GM21723 (cell line): ENCODE data around the gene PAQR5.
"Not testable (repeated sequence)": the region's sequence is repeated elsewhere in the genome, so short reads cannot be mapped to it uniquely, and the experiment has no call there.

Experiments used
- ATAC-seq: cut with Tn5 transposase; IDR thresholded peaks from one replicate; pipeline ENCODE4 v1.9.1; 2021; ENCODE audit warnings: mild to moderate bottlenecking, moderate library complexity; ENCODE audit not compliant: unreplicated experiment

The PAQR5 gene, protein sequence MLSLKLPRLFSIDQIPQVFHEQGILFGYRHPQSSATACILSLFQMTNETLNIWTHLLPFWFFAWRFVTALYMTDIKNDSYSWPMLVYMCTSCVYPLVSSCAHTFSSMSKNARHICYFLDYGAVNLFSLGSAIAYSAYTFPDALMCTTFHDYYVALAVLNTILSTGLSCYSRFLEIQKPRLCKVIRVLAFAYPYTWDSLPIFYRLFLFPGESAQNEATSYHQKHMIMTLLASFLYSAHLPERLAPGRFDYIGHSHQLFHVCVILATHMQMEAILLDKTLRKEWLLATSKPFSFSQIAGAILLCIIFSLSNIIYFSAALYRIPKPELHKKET

DNA sequence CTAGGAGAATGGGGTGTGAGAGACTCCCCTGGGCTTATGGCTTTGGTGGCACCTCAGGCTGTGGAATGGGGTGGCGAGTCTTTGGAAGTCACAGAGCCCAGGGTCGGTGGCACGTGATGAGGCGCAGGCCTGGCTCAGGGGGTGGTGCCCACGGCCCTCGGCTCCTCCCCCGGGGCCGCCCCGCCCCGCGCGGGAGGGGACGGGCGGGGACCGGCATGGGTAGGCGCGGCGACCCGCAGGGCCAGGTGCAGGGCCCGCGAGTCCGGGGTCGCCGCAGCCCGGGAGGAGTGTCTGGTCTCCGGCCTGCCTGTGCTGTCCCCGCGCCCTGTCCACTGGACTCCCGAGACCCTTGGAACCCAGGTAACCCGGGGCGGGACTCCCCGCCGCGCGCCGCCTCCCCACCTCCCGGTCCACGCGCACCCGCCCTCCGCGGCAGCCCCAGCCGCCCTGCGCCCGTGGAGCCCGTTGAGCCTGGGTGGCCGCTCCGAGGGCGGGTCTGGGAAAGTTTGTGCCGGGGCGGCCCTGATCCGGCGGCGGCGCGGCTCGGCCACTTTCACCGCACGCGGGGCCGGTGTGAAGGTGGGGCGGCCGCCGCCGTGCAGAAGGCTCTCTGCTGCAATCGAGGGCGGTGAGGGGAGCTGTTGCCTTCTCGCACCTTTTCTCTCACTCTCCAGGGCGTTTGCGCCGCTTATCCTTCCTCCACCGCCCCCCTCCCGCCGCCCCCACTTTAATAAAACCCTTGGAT, at the start of gene PAQR5:
PAQR5 (plus strand) TSS at position 216 of the 745 bp plus-strand sequence. CDS start 61,169 bp downstream, outside the sequence.
- ATAC-seq, result no peak

DNA sequence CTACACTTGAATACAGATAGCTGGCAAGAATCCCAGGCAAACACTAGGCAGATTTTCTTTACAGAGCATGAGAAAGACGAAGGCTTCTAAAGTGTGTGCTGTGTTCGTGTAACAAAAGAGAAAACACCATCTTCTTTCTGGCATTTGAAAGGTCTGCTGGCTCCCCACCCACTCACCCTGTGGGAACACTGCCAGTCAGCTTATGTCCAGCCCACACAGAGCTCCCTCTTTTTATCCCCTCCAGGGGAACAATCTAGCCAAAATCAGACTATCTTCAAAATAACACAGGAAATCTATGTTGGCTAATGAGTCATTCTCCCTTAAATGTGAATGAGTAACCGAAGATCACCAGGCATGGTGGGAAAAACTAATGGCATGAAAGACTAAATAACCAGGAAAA, 45.6 kb upstream of the PAQR5 start:
- ATAC-seq, result no peak

DNA sequence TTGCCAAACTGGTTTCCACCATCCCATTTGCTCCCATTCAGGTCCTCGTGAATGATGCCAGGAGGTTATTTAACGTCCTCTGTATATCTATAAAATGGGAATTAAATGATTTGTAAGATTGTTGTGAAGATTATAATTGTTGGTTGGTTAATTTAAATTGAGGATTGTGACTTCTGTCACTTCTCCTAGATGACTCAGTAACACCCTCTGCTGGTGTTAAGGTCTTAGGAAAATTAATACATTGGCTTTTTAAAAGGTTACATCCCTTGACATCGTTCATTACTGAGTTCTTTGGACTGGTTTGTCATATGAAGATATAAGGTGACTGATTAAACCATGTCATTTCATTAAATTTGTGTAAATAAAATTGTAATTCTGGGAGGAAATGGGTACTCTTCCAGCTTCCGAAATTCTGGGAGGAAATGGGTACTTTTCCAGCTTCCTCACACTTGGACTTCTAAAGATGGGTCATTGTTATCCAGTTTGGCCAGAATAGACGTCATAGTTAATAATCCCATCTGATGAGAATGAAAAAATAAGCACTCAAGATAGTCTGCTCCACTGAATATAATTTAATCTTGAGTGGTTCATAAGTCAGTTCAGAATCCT, 33.3 kb upstream of the PAQR5 start:
- no peak for ATAC-seq

DNA sequence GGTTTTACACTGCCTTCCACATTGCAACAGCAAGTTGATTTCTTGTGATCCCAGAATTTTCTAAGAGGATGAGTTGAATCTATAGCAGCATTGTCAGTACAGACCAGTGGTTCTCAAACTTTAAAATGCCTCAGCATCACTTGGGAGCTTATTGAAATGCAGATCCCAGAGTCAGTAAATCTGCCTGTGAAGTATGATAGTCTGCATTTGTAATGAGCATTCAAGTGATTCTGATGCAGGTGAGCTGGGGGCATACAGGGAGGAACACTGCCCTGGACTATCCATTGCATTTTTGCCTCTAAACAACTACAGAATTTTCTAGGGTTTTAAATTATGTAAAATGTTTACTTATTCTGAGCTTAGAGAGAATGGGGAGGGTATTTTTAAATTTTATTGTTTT, 27.5 kb upstream of the PAQR5 start:
- no peak for ATAC-seq

DNA sequence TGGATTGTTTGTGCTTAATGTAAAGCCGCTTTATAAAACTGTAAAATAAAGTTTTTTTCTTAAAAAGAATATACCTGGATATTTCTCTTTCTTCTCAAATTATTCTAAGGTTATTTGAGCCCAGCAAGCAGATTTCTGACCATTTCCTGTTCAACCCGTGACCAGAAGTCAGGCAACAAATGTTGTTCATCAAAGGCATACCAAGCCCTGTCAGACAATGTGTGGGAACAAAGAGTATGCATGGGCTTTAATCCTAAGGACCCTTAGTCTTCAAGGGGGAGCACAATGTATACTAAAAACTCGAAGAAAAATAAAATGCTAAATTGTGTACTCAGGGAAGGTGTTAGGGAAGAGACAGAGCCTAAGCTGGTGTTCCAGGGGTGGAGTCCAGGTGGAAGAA, 26.6 kb upstream of the PAQR5 start:
- ATAC-seq, result no peak

DNA sequence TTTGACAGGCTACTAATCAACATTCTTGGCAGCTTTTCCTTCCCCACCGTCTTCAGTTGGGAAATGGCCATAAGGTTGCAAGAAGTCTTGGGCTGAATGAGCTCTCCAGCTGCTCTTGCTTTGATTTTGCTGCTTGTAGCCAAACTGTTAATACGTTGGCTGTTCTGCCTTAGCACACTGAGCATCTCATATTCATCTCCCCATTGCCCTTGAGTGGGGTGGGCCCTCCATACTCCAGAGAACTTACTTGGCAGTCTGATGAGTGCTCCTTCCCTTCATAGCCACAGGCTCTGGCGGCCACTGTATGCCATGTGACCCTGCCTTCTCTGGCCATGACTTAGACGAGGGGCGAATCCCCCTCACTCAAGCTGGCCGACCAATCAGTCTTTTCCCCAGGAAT, 25.8 kb upstream of the PAQR5 start:
- no peak for ATAC-seq

DNA sequence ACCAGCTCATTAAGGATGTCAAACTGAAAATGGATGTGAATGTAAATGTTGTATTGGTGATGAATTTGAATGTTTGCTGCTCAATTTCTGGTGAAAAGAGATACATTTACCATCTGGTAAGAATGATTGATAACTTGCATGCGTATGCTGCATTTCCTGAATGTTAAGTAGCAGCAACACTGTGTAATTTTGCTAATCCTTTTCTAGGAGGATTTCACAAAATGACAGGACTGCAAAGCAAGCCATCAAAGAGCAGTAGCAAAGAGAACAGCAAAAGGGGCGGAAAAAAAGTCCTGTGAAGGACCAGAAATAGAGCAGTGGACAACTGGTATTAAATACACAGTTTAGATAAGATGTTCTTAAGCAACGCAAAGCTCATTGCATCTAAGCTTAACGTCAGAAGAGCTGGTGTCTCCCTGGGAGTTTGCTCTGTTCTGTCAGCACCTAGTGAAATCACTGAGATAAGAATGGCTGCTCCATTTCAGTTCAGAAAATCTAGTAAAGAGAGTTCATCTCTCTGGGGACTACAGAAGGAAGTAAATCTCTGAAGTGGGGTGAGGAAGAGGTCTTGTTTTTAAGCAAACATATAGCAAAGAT, 23.5 kb upstream of the PAQR5 start:
- no peak for ATAC-seq

DNA sequence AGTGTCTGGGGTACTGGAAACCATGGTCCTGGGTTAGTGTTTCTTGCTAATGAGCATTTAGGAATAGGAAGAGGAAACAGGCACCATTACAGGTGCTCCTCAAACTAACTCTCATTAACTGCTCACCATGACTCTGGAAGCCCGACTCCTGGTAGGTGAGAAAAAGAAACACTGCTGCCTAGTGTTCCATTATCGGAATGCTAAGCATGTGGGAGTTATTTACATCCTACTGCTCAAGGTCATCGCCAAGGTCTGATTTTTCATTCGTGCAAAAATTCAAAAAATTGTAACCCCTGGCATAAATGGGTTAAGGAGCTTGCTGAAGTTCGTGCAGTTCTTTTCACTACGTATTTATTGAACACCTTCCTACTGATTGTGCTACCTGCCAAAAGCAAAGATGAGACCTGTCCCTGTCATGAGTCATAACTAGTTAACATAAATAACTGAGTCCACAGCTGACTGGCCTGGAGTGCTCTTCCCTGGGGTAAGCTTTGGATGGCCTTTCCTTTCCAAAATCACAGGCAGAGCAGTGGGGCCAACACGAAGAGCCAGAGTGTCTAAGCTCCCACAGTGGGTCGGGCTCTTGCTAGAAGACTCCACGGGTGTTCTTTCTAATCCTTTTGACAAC, 22.7 kb upstream of the PAQR5 start:
- no peak for ATAC-seq

DNA sequence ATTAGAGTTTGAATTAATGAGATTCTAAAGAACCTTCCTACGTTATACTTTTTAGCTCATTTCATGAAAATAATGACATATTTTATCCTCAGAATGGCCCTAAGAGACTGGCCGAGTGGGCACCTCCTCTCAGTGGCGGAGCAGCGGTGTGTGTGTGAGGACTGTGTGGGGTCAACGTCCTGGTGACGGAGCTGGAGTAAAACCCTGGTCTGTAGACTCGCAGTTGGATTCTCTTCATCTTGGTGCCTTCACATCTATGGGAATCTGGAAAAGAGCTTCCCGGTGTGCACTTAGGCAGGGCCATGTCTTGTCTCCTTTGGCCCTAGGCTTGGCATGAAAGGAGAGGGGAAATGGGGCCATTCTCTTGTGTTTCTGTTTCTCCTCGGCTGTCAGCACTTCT, 21.4 kb upstream of the PAQR5 start:
- no peak for ATAC-seq

DNA sequence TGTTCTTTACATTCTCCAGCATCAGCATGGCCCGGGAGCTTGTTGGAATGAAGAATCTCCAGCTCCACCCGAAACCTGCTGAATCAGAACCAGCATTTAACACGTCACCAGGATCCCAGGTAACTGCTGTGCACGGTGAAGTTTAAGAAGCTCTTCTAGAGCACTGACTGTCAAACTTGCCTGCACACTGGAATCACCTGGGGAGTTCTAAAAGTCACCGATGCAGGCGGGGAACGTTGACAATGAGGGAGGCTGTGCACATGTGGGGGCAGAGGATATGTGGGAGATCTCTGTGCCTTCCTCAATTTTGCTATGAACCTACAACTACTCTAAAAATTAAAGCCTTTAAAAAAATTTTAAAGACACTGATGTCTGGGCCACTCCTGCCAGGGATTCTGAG, 19.1 kb upstream of the PAQR5 start:
- no peak for ATAC-seq

DNA sequence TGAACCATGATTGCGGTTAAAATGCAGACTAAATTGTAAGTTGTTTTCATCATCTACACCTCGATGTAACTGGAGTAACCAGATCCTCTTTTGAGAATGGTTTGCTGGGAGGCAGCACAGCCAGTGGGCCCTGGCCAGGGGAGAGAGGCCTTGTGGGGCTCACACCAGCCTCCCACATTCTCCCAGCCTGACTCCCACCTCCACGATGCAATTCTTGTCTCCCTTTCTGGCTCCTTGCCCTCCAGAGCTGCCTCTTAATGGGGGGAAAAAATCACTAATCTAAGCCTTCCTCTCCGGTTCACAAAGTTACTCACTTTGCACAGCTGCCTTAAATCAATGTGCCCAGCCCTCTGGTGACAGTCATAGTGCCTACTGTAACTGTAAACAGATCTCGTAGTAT, 17.9 kb upstream of the PAQR5 start:
- ATAC-seq, result no peak

DNA sequence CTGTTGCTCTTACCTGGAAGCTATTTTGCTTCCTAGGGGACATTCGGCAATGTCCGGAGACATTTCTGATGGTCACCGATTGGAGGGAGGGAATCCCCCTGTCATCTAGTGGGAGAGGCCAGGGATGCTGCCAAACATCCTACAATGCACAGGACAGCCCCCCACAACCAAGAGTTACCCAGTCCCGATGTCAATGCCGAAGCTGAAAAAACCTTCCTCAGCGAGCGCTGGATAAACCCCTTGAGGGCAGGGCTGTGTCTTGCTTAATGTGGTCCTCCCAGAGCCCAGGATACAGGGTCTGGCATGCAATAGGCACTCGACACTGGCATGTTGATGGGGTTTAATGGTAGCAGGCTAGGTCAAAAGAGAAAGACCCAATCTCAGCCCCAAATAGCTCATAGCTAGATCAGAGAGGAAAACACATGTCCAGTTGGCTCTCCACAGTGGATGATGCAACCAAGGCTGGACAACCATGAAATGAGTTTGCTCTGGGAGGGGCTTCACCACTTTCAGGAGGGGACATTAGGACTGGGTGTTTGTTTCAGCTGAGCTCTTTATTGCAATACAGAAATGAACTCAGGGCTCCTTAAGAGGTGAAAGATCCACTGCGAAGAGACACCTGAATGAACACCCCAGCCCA, 16.5 kb upstream of the PAQR5 start:
- ATAC-seq, result no peak

DNA sequence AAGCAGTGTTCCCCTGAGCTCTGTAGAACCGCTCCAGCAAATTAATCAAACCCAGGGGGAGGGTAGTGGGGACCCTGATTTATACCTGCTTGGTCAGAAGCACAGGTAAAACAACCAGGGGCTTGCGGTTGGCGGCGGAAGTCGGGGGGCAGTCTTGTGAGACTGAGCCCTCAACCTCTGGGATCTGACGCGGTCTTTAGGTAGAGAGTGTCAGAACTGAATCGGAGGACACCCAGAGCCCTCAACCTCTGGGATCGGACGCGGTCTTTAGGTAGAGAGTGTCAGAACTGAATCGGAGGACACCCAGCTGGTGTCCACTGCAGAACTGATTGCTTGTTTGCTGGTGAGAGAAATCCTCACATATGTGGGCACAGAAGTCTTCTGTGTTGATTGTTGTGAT, 12.9 kb upstream of the PAQR5 start:
- ATAC-seq, result no peak

DNA sequence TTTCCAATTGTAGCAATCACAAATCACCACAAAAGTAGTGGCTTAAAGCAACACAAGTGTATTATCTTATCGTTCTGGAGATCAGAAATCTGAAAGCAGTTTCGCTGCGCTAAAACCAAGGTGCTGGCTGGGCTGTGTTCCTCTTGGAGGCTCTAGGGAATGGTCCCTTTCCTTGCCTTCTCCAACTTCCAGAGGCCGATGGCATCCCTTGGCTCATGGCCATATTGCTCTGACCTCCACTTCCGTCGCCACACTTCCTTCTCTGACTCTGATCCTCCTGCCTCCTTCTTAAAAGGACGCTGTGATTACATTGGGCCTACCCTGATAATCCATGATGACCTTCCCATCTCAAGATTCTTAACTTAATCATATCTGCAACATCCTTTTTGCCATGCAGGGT, 10.7 kb upstream of the PAQR5 start:
- ATAC-seq, result no peak

DNA sequence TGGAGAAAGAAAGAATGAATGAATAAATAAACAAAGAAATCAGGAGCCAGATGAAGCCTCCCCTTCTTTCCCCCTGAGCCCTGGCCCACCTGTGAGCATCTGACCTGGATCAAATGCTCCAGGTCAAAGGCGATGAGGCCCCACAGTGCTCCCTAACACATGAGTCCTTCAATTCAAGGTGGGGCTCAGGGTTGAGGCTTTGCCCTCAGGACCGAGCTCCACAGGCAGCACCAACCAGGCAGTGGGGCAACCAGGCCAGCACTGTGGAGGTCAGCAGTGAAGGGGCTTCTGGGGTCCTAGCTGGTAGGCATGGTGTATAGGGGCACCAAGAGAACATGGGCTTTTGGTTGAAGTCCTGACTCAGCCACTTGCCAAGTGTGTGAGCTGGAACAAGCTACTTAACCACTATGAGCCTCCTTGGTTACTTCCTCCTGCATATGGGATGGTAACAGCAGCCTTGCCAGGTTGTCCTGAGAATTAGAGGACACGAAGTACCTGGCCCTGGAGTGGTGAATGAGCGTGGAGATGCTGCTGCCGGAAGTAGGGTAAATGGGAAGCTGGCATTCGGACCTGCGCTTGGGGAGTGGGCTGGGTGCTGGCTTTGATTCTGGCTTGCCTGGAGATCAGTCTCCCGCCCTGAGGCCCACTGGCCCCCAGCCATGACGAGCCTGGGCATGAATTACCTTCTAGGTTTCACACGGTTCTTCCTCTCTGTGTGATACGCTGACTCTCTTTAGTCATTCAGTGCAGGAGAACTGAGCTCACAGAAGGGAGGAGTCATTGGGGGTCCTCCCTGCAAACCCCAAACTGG, 10.0 kb upstream of the PAQR5 start:
- no peak for ATAC-seq

DNA sequence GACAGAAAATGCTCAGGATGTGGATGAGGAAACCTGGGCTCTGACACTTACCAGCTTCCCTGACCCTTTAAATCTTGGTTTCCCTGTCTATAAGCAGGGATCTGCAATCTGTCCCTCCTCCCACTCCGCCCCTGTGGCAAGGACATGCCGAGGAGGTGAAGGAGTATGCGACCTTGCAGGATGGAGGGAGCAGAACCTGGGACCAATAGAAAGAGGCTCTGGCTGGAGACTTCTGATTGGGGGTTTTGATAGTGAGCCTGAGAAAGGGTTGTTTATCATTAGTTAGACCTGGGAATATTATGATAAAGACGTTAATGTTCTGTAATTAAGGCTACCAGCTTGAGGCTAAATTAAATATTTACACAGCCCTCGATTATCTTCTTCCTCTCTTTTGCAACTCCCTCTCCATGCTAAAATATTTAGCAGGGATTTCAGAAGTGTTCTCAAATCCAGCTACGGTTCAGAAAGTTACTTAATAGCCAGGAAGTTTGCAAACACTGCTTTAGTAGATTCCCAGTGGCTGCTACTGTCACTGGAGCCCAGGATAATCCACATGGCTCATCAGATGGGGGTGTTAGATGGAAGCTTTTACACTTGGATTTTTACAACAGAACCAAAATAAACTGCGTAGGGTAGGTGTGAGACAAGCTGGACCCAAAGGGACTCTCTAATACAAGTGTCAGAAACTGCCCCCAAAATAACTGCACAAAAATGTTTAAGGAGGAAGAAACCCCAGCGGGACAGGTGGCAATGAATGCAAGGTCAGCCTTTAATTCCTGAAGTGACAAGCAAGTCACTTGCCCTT, 9.2 kb upstream of the PAQR5 start:
- no peak for ATAC-seq

DNA sequence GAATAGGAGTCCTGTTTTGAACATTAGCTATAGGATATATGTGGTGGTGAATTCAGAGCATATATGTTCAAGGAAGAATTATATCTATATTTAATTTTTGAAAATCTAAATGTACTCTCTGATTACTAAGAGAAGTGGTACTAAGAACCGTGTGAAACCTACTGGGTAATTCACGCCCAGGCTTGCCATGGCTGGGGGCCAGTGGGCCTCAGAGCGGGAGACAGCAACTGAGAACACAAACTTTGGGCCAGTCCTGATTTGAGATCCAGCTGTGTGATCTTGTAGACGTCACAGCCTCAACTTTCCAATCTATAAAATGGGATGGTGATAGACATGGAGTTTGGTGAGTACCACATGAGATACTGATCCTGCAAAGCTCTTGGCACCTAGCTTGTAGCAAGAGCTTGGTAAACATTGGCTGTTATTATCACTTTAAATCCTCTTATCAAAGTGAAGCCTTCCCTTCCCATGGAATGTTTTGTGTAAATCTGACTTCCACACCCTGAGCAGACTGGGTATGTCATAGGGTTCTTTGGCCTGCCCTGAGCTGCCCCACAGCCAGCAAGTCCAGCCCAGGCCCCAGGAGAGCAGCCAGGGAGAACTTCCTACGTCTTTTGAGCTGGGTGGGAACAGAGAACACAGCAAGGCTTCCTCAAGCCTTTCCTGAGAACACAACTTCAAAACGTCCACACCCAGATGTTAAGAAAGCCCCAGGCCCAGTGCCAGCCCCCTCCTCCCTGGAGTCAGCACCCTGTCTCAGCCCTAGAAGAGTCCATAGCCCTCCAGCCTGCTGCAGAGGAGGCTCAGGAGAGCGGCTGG, 8.2 kb upstream of the PAQR5 start:
- ATAC-seq, result no peak

DNA sequence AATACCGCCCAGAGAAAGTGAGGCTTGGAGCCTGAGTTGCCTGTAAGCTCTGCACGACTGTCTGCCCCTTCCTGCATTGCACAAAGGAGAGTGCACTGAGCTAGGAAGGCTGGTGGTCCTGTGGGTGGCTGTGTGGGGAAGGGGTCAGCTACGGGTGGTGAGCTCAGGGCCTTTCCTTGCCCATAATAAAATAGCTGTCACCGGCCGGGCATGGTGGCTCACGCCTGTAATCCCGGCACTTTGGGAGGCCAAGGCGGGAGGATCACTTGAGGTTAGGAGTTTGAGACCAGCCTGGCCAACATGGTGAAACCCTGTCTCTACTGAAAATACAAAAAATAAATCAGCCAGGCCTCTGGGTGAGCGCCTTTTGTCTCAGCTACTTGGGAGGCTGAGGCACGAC, 7.1 kb upstream of the PAQR5 start:
- ATAC-seq, result not testable (repeated sequence)
